Sigmoid colon (tissue), 4 donors: Measurements from ENCODE around the gene ZFYVE9.

Source experiments
- CTCF ChIP-seq, 4 experiments: fragments of 450-650 bp in 3 of 4; fragments of 200-600 bp in 1 of 4; IDR thresholded peaks; one replicate each; pipeline ENCODE4 v1.5.1; 2016 to 2019; ENCODE audit warnings: antibody characterized with exemption in 4 of 4, mild to moderate bottlenecking in 3 of 4, moderate library complexity in 2 of 4
- EP300 ChIP-seq, 4 donors: sonication (generic); formaldehyde crosslinking; IDR thresholded peaks; one replicate each; pipeline ENCODE4 v1.6.1; 2017; ENCODE audit warnings: antibody characterized with exemption in 4 of 4
- POLR2AphosphoS5 ChIP-seq, 4 donors: sonication (generic); formaldehyde crosslinking; IDR thresholded peaks; one replicate each; pipeline ENCODE4 v1.6.1; 2017; ENCODE audit warnings: antibody characterized with exemption in 4 of 4

DNA sequence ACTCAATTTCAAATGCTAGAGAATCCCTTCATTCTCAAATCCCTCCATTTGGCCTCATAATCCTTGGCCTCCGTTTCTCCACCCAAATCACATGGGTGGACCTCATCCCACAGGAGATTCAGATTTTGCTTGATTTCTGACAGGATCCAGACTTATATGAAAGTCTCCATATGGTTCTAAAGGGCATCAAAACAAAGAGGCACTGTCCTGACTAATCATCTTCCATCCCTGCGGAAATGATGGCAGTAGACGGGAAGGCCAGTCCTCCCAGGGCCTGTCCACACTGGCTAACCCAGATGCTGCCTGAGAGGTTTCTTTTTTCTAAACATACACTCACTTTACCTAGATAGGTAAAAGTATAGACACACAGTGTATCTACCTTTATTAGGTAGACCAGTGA, 243.5 kb downstream of the ZFYVE9 start:
- TF ChIP-seq CTCF (IDR thresholded peaks at IDR 0.05) (no peak), EP300 (IDR thresholded peaks at IDR 0.05) (no peak), POLR2AphosphoS5 (IDR thresholded peaks at IDR 0.05) (no peak)
